ENCODE measurements around the gene SSPN.
A peak's percentile ranks its signal among the peaks of the same experiment; 100 is the strongest.

SSPN gene

DNA sequence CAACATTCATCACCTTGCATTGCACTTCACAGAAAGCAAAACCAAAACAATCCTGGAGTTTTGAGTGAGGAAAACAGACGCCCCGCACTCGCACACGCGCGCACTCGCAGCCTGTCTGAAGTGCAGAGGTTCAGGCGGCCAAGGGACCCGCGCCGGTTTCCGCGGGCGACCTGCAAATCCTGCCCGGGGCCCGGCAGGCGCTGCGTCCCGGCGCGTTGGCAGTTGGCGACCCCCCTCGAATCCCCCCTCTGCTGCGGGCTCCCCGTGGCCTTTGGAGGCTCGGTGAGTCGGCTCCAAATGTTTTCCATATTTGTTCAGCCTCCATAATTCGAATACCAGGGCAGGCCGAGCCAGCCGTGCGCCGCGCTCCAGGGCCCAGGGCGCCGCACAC is at the start of gene SSPN:
SSPN (plus strand) TSS at position 324 of the 391 bp plus-strand sequence. CDS start 100 bp downstream, outside the sequence.
- Histone ChIP-seq H3K79me2 (ENCODE audit: control insufficient read depth, insufficient read depth, low read length, unreplicated experiment) (no peaks in the 10 kb centered on the region), H2AFZ (ENCODE audit: low read length, unreplicated experiment) (peak within 1 kb of the TSS; percentile 96), H3K36me3 (ENCODE audit: insufficient read depth, low read length) (no peaks in the 10 kb centered on the region), H3K27me3 (ENCODE audit: insufficient read depth, low read length) (no peaks in the 10 kb centered on the region), H3K27ac (ENCODE audit: low read depth, low read length) (peak within 1 kb of the TSS; percentile 52), H3K4me1 (ENCODE audit: control insufficient read depth, insufficient read depth, low read length, unreplicated experiment) (peaks cover 26% of the 10 kb centered on the region), H3K4me3 (ENCODE audit: low read depth, low read length) (peak within 1 kb of the TSS; percentile 81)

GRCh38 chr12:26148291-26148690 is 47.1 kb upstream of the SSPN start:
- Histone ChIP-seq H3K36me3 (ENCODE audit: insufficient read depth, low read length) (no peaks in the 10 kb centered on the region), H3K27ac (ENCODE audit: low read depth, low read length) (no peak overlapping the region), H3K79me2 (ENCODE audit: control insufficient read depth, insufficient read depth, low read length, unreplicated experiment) (no peaks in the 10 kb centered on the region), H3K27me3 (ENCODE audit: insufficient read depth, low read length) (no peaks in the 10 kb centered on the region), H3K4me1 (ENCODE audit: control insufficient read depth, insufficient read depth, low read length, unreplicated experiment) (peaks cover 26% of the 10 kb centered on the region), H2AFZ (ENCODE audit: low read length, unreplicated experiment) (no peak overlapping the region), H3K4me3 (ENCODE audit: low read depth, low read length) (no peak overlapping the region)

- Histone ChIP-seq H3K27me3 (ENCODE audit: insufficient read depth, low read length) (no peaks in the 10 kb centered on the region), H3K4me1 (ENCODE audit: control insufficient read depth, insufficient read depth, low read length, unreplicated experiment) (peaks cover 38% of the 10 kb centered on the region), H3K4me3 (ENCODE audit: low read depth, low read length) (no peak overlapping the region), H3K79me2 (ENCODE audit: control insufficient read depth, insufficient read depth, low read length, unreplicated experiment) (no peaks in the 10 kb centered on the region), H2AFZ (ENCODE audit: low read length, unreplicated experiment) (no peak overlapping the region), H3K27ac (ENCODE audit: low read depth, low read length) (no peak overlapping the region), H3K36me3 (ENCODE audit: insufficient read depth, low read length) (no peaks in the 10 kb centered on the region)
Measured at GRCh38 chr12:26149968-26150500, 45.3 kb upstream of the SSPN start.

DNA sequence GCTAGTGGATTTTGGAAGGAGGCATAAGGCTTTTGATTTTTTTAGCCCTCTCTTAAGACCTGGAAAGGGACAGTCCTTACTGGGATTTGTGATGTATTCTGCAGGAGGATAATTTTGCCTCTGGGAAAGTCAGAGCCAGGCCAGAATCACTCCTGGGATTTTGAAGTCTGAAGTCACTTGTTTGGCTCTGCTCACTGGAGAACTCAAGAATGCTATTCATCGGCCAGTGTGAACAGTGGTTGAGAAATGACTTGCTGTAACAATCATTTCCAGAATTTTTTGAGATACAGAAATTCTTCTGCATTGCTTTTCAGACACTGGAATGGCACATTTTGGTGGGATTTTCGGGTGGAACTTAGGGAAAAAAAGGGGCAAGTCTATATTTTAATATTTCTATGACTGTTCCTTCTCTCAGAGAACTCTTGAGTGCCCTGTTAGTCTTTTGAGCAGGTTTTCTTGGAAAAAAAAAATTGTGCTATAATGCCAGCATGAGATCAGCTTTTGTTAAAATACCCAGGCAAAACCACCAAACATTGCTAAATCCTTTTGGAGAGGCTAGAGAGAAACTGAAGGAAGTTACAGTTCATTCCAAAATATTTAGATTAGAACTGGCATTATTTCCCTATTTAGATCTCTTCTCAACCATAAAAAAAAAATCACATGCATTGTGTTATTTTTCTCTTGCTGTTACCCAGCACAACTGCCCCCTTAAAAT is 44.5 kb upstream of the SSPN start:
- H3K36me3 ChIP-seq (ENCODE audit: insufficient read depth, low read length), result no peaks in the 10 kb centered on the region
- H3K27ac ChIP-seq (ENCODE audit: low read depth, low read length), result peak overlapping the region; percentile 60
- peaks cover 38% of the 10 kb centered on the region for H3K4me1 ChIP-seq (ENCODE audit: control insufficient read depth, insufficient read depth, low read length, unreplicated experiment)
- H3K27me3 ChIP-seq (ENCODE audit: insufficient read depth, low read length), result no peaks in the 10 kb centered on the region
- no peaks in the 10 kb centered on the region for H3K79me2 ChIP-seq (ENCODE audit: control insufficient read depth, insufficient read depth, low read length, unreplicated experiment)
- peak overlapping the region; percentile 45 for H2AFZ ChIP-seq (ENCODE audit: low read length, unreplicated experiment)
- H3K4me3 ChIP-seq (ENCODE audit: low read depth, low read length), result no peak overlapping the region

DNA sequence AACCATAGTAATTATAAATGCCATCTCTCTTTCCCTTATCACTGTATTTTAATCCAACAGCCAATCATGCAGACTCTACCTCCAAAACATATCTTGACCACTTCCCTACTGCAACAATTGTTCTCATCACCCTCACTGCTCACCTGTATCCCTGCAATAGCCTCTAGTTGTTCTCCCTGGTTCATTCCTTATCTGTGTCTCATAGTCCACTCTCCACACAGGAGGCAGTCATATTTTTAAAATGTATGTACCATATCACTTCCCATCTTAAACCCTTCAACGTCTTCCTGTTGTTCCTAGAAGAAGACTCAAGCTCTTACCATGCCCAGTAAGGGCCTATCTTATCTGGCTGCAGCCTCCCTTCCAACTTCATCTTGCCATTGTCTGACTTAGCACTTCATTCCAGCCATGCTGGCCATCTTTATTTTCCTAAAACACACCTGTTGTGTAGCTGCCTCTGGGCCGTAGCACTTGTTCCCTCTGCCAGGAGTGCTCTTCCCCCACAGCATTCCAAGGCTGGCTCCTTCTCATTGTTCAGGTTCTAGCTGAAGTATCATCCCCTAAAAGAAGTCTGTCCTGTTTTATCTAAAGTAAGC is 42.8 kb upstream of the SSPN start:
- Histone ChIP-seq H3K4me1 (ENCODE audit: control insufficient read depth, insufficient read depth, low read length, unreplicated experiment) (peaks cover 38% of the 10 kb centered on the region), H3K4me3 (ENCODE audit: low read depth, low read length) (peak overlapping the region; percentile 19; the same call in 1 of the 2 replicates), H3K79me2 (ENCODE audit: control insufficient read depth, insufficient read depth, low read length, unreplicated experiment) (no peaks in the 10 kb centered on the region), H2AFZ (ENCODE audit: low read length, unreplicated experiment) (peak overlapping the region; percentile 6), H3K27ac (ENCODE audit: low read depth, low read length) (peak overlapping the region; percentile 54), H3K36me3 (ENCODE audit: insufficient read depth, low read length) (no peaks in the 10 kb centered on the region), H3K27me3 (ENCODE audit: insufficient read depth, low read length) (no peaks in the 10 kb centered on the region)

DNA sequence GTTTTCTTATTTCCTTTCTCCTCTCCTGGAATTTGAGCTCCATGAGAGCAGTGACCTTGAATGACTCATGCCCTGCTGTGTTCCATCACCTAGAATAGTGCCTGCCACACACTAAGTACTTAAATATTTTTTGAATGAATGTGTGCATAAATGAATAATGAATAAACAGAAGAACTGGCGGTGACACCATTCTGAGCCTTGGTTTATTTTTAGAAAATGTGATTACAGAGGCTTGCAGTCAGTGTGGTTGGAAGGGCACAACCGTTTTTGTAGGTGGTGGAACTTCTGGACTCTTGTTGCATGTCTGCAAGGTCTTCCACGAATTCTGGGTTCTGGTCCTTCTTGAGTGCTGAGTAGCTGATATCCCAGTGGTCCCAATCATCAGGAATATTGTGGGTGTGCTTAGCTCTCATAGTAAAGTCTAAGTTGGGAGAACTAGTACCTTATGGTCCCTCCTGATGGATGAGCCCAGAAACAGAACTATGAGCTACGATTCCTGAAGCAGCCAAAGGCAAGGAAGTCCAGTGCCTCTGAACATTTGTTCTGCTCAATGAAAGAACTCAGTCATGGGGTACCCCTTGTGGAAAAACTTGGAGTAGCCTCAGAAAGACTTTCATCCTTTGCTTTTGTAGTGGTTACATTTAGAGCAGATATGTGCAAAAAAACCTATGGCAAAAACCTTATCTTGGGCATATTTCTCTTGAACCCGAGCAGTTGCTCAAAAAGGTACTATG is 41.8 kb upstream of the SSPN start:
- H3K27ac ChIP-seq (ENCODE audit: low read depth, low read length), result peak overlapping the region; percentile 71
- peak overlapping the region; percentile 57 for H3K4me3 ChIP-seq (ENCODE audit: low read depth, low read length)
- peak overlapping the region; percentile 29 for H2AFZ ChIP-seq (ENCODE audit: low read length, unreplicated experiment)
- no peaks in the 10 kb centered on the region for H3K36me3 ChIP-seq (ENCODE audit: insufficient read depth, low read length)
- peaks cover 38% of the 10 kb centered on the region for H3K4me1 ChIP-seq (ENCODE audit: control insufficient read depth, insufficient read depth, low read length, unreplicated experiment)
- H3K27me3 ChIP-seq (ENCODE audit: insufficient read depth, low read length), result no peaks in the 10 kb centered on the region
- no peaks in the 10 kb centered on the region for H3K79me2 ChIP-seq (ENCODE audit: control insufficient read depth, insufficient read depth, low read length, unreplicated experiment)

DNA sequence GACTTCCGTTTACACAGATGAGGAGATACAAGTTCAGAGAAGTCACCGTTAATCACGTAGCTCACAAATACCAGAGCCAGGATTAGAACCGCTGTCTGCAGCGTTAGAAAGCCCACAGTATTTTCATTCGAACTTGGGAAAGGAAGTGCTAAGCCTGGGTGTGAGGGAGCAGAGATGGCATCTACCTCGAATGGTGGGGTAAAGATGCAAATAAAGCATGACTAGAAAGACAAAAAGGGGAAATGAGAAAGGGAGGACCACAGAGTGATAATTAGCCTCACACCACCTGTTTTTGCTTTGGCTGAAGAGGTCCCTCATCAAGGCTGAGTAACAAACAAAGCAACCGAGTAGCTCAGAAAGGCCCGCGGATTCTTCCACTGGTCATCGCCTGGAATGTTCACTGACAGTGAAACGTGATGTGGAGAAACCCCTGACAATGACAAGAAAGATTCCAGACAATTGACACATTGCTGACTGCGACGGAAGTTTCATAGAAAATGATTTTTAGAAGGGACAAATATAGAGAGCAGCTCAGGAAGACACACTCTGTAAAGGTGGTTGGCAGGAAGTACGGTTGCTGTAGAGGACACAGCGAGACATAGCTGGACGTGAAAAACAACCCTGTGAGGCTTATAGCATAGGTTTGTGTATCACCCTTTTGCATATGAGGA is 39.0 kb upstream of the SSPN start:
- H2AFZ ChIP-seq (ENCODE audit: low read length, unreplicated experiment), result no peak overlapping the region
- no peak overlapping the region for H3K27ac ChIP-seq (ENCODE audit: low read depth, low read length)

GRCh38 chr12:26157001-26157400 is 38.4 kb upstream of the SSPN start:
- Histone ChIP-seq H3K27ac (ENCODE audit: low read depth, low read length) (no peak overlapping the region), H3K4me1 (ENCODE audit: control insufficient read depth, insufficient read depth, low read length, unreplicated experiment) (peaks cover 21% of the 10 kb centered on the region), H3K27me3 (ENCODE audit: insufficient read depth, low read length) (no peaks in the 10 kb centered on the region), H3K36me3 (ENCODE audit: insufficient read depth, low read length) (no peaks in the 10 kb centered on the region), H3K4me3 (ENCODE audit: low read depth, low read length) (no peak overlapping the region), H2AFZ (ENCODE audit: low read length, unreplicated experiment) (no peak overlapping the region), H3K79me2 (ENCODE audit: control insufficient read depth, insufficient read depth, low read length, unreplicated experiment) (no peaks in the 10 kb centered on the region)

More for the DNA sequence above, 39.0 kb upstream of the SSPN start:
- Histone ChIP-seq H3K36me3 (ENCODE audit: insufficient read depth, low read length) (no peaks in the 10 kb centered on the region), H3K4me3 (ENCODE audit: low read depth, low read length) (no peak overlapping the region), H3K27me3 (ENCODE audit: insufficient read depth, low read length) (no peaks in the 10 kb centered on the region), H3K79me2 (ENCODE audit: control insufficient read depth, insufficient read depth, low read length, unreplicated experiment) (no peaks in the 10 kb centered on the region), H3K4me1 (ENCODE audit: control insufficient read depth, insufficient read depth, low read length, unreplicated experiment) (peaks cover 25% of the 10 kb centered on the region)

GRCh38 chr12:26158078-26158764 is 37.2 kb upstream of the SSPN start:
- H3K79me2 ChIP-seq (ENCODE audit: control insufficient read depth, insufficient read depth, low read length, unreplicated experiment), result no peaks in the 10 kb centered on the region
- H2AFZ ChIP-seq (ENCODE audit: low read length, unreplicated experiment), result no peak overlapping the region
- H3K4me1 ChIP-seq (ENCODE audit: control insufficient read depth, insufficient read depth, low read length, unreplicated experiment), result peaks cover 12% of the 10 kb centered on the region
- no peaks in the 10 kb centered on the region for H3K27me3 ChIP-seq (ENCODE audit: insufficient read depth, low read length)
- H3K4me3 ChIP-seq (ENCODE audit: low read depth, low read length), result no peak overlapping the region
- H3K36me3 ChIP-seq (ENCODE audit: insufficient read depth, low read length), result no peaks in the 10 kb centered on the region
- H3K27ac ChIP-seq (ENCODE audit: low read depth, low read length), result no peak overlapping the region

DNA sequence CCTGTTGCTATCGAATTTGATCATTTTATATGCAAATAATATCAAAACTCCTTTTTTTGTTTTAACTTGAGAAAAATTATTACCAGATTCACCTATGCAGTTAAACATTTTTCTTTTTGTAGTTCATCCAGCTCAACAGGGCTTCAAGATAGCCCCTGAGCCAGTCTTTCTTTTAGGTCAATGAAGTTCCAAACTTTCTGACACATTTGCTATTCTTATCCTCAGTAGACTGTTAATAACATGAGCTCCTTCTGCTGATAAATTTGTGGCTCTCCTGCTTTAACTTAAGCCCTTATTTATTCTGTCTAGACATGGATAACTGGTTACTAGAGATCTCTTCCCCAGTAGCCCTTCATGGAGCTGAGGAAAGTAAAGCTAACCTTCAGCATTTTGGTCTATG is 33.2 kb upstream of the SSPN start:
- Histone ChIP-seq H2AFZ (ENCODE audit: low read length, unreplicated experiment) (no peak overlapping the region), H3K4me3 (ENCODE audit: low read depth, low read length) (no peak overlapping the region), H3K4me1 (ENCODE audit: control insufficient read depth, insufficient read depth, low read length, unreplicated experiment) (no peaks in the 10 kb centered on the region), H3K27me3 (ENCODE audit: insufficient read depth, low read length) (no peaks in the 10 kb centered on the region), H3K36me3 (ENCODE audit: insufficient read depth, low read length) (no peaks in the 10 kb centered on the region), H3K79me2 (ENCODE audit: control insufficient read depth, insufficient read depth, low read length, unreplicated experiment) (no peaks in the 10 kb centered on the region), H3K27ac (ENCODE audit: low read depth, low read length) (no peak overlapping the region)

Measured in ACC112 (cell line).